Measurements from ENCODE around the gene TRAPPC5.

The TRAPPC5 gene

DNA sequence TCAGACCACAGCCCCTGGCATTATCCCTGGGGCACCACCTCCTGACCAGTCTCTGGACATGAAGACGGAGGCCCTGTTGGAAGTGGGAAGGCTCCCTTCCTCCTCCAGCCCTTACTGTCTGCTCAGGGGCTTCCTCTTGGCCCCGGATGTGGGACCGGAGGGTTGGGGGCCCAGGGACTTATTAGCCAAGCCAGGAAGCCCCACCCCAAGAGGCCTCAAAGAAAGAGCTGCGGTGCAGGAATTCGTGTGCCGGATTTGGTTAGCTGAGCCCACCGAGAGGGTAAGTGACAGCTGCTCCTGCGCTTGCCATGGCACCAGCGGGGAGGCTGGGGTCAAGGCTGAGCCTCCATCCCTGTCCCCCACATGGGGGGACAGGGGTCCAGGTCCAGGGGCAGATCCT, 11.8 kb upstream of the TRAPPC5 start, which contains the start of gene RETN:
Gene RETN, plus strand, starts transcription at position 208 of the 400 bp plus-strand sequence. CDS start 278 bp downstream, outside the sequence.
- H3K27ac ChIP-seq (replicated peaks): peak within 1 kb of the TSS; percentile 83
- TF ChIP-seq SPI1 (IDR thresholded peaks at IDR 0.05; ENCODE audit: borderline replicate concordance, low read depth) (peak; percentile 19; the same call in 1 of the 2 replicates), POLR2AphosphoS5 (IDR thresholded peaks at IDR 0.05; ENCODE audit: low read depth) (no peak), GABPA (IDR thresholded peaks at IDR 0.05; ENCODE audit: low read depth) (no peak)
- TF ChIP-seq, protein P1, sequence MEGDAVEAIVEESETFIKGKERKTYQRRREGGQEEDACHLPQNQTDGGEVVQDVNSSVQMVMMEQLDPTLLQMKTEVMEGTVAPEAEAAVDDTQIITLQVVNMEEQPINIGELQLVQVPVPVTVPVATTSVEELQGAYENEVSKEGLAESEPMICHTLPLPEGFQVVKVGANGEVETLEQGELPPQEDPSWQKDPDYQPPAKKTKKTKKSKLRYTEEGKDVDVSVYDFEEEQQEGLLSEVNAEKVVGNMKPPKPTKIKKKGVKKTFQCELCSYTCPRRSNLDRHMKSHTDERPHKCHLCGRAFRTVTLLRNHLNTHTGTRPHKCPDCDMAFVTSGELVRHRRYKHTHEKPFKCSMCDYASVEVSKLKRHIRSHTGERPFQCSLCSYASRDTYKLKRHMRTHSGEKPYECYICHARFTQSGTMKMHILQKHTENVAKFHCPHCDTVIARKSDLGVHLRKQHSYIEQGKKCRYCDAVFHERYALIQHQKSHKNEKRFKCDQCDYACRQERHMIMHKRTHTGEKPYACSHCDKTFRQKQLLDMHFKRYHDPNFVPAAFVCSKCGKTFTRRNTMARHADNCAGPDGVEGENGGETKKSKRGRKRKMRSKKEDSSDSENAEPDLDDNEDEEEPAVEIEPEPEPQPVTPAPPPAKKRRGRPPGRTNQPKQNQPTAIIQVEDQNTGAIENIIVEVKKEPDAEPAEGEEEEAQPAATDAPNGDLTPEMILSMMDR (IDR thresholded peaks at IDR 0.05; ENCODE audit: insufficient read depth, low read length): no peak
- TF ChIP-seq, protein P2, sequence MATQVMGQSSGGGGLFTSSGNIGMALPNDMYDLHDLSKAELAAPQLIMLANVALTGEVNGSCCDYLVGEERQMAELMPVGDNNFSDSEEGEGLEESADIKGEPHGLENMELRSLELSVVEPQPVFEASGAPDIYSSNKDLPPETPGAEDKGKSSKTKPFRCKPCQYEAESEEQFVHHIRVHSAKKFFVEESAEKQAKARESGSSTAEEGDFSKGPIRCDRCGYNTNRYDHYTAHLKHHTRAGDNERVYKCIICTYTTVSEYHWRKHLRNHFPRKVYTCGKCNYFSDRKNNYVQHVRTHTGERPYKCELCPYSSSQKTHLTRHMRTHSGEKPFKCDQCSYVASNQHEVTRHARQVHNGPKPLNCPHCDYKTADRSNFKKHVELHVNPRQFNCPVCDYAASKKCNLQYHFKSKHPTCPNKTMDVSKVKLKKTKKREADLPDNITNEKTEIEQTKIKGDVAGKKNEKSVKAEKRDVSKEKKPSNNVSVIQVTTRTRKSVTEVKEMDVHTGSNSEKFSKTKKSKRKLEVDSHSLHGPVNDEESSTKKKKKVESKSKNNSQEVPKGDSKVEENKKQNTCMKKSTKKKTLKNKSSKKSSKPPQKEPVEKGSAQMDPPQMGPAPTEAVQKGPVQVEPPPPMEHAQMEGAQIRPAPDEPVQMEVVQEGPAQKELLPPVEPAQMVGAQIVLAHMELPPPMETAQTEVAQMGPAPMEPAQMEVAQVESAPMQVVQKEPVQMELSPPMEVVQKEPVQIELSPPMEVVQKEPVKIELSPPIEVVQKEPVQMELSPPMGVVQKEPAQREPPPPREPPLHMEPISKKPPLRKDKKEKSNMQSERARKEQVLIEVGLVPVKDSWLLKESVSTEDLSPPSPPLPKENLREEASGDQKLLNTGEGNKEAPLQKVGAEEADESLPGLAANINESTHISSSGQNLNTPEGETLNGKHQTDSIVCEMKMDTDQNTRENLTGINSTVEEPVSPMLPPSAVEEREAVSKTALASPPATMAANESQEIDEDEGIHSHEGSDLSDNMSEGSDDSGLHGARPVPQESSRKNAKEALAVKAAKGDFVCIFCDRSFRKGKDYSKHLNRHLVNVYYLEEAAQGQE (IDR thresholded peaks at IDR 0.05; ENCODE audit: insufficient replicate concordance, low read depth): no peak
- no peaks in the 10 kb centered on the region for H3K27me3 ChIP-seq (ENCODE audit: insufficient read depth, poor library complexity, severe bottlenecking)
- DNase-seq (ENCODE audit: low read depth in 1 of 2, low spot score in 1 of 2): peak; percentile 78 to 79
- peak within 1 kb of the TSS; percentile 29 for H3K4me3 ChIP-seq (replicated peaks; ENCODE audit: insufficient read depth, low read length)

DNA sequence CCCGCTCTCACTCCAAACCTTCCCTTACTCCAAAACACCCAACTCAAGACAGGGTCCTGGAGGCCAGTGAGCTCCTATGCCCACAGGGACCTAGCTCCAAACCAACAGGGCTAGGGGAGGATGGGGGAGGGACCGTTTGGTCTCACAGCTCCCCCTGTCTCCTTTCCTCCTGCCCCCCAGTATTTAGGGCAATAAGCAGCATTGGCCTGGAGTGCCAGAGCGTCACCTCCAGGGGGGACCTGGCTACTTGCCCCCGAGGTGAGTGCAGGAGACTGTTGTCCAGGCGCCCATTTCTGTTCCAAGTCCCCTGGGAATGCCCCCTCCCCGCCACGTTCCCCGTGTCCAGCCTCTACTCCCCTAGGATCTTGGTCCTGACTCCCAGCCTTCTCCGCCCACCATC, 11.0 kb upstream of the TRAPPC5 start:
- Histone ChIP-seq H3K27me3 (ENCODE audit: insufficient read depth, poor library complexity, severe bottlenecking) (no peaks in the 10 kb centered on the region), H3K27ac (replicated peaks) (peak overlapping the region; percentile 83), H3K4me3 (replicated peaks; ENCODE audit: insufficient read depth, low read length) (peak overlapping the region; percentile 29; the same call in 1 of the 2 replicates)
- DNase-seq (ENCODE audit: low read depth in 1 of 2, low spot score in 1 of 2): no peak
- TF ChIP-seq SPI1 (IDR thresholded peaks at IDR 0.05; ENCODE audit: borderline replicate concordance, low read depth) (no peak), GABPA (IDR thresholded peaks at IDR 0.05; ENCODE audit: low read depth) (no peak)

DNA sequence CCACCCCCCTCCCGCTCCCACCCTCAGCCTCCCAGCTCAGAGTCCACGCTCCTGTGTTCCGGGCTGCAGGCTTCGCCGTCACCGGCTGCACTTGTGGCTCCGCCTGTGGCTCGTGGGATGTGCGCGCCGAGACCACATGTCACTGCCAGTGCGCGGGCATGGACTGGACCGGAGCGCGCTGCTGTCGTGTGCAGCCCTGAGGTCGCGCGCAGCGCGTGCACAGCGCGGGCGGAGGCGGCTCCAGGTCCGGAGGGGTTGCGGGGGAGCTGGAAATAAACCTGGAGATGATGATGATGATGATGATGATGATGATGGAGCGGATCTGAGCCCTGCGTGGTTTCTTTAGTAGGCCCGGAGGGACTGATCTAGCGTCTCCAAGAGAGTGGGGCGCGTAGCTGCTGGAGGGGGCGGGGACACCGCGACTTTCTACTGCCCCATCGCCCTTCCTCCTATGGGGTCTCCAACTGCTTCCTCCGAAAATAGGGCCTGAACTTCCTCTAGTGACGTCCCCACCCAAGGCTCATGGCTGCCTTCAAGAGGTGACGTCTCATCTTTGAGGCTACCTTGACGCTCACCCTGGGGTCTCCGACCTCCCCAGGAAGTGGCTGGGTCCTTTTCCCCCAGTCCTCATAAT, 10.4 kb upstream of the TRAPPC5 start:
- H3K27me3 ChIP-seq (ENCODE audit: insufficient read depth, poor library complexity, severe bottlenecking): no peaks in the 10 kb centered on the region
- peak in 1 of 2 experiments; percentile 41 for DNase-seq (ENCODE audit: low read depth in 1 of 2, low spot score in 1 of 2)
- TF ChIP-seq, protein P2 (IDR thresholded peaks at IDR 0.05; ENCODE audit: insufficient replicate concordance, low read depth): no peak
- TF ChIP-seq SPI1 (IDR thresholded peaks at IDR 0.05; ENCODE audit: borderline replicate concordance, low read depth) (no peak), GABPA (IDR thresholded peaks at IDR 0.05; ENCODE audit: low read depth) (no peak), POLR2AphosphoS5 (IDR thresholded peaks at IDR 0.05; ENCODE audit: low read depth) (no peak)
- TF ChIP-seq, protein P1 (IDR thresholded peaks at IDR 0.05; ENCODE audit: insufficient read depth, low read length): no peak
- no peak overlapping the region for H3K4me3 ChIP-seq (replicated peaks; ENCODE audit: insufficient read depth, low read length)
- H3K27ac ChIP-seq (replicated peaks): 0 out of 2 replicates have a peak overlapping the region, but pooled peaks have one; percentile 21

DNA sequence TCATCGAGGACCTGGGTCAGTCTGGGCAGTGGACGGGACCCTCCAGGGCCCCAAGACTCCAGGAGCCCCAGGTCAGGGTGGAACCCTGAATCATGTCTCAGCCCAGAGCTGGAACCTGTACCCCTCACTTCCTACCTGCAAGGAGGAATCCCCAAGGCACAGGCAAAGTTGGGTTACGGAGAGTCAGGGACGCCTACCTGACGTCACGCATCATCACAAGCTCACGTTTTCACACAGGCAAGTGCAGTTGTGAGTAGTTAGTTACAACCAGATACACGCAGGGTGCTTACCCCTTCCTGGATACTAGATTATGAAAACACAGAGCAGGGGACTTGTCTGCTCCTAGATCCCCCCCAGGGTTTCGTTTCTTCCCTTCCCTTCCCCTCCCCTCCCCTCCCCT, 9.8 kb upstream of the TRAPPC5 start:
- no peak for DNase-seq (ENCODE audit: low read depth in 1 of 2, low spot score in 1 of 2)
- Histone ChIP-seq H3K27me3 (ENCODE audit: insufficient read depth, poor library complexity, severe bottlenecking) (no peaks in the 10 kb centered on the region), H3K4me3 (replicated peaks; ENCODE audit: insufficient read depth, low read length) (no peak overlapping the region), H3K27ac (replicated peaks) (0 out of 2 replicates have a peak overlapping the region, but pooled peaks have one; percentile 21)
- no peak for TF ChIP-seq GABPA (IDR thresholded peaks at IDR 0.05; ENCODE audit: low read depth)
- no peak for TF ChIP-seq POLR2AphosphoS5 (IDR thresholded peaks at IDR 0.05; ENCODE audit: low read depth)
- no peak for TF ChIP-seq SPI1 (IDR thresholded peaks at IDR 0.05; ENCODE audit: borderline replicate concordance, low read depth)
- TF ChIP-seq, protein P1 (IDR thresholded peaks at IDR 0.05; ENCODE audit: insufficient read depth, low read length): no peak
- TF ChIP-seq, protein P2 (IDR thresholded peaks at IDR 0.05; ENCODE audit: insufficient replicate concordance, low read depth): no peak
